ENCODE measurements around the gene USP35.

GRCh38 chr11:78226684-78227680 lies 38.3 kb downstream of the USP35 start:
- TF ChIP-seq LEF1 (IDR thresholded peaks at IDR 0.05; ENCODE audit: borderline replicate concordance) (no peak), ELF4 (IDR thresholded peaks at IDR 0.05) (no peak), FOXM1 (IDR thresholded peaks at IDR 0.05; ENCODE audit: borderline replicate concordance) (no peak)
